GM12864 (cell line): ENCODE results near the gene PAQR3.

ENCODE experiments used
- DNase-seq: peaks from one replicate; pipeline ENCODE4 v3.0.0-alpha.2; 2011; ENCODE audit warnings: low read depth
- H3K4me3 ChIP-seq: 2 replicates; pipeline ENCODE4 v1.5.1; 2011; ENCODE audit warnings: mild to moderate bottlenecking, low read depth, low read length, control low read depth
- CTCF ChIP-seq: IDR thresholded peaks from 2 replicates; pipeline ENCODE4 v1.5.1; 2011; ENCODE audit warnings: low read depth, mild to moderate bottlenecking, moderate library complexity, low read length, control low read depth, inconsistent platforms; ENCODE audit errors: missing control alignments

The PAQR3 gene

GRCh38 chr4:78863991-78864390 is 75.2 kb downstream of the PAQR3 start:
- DNase-seq: no peak
- TF ChIP-seq CTCF: no peak
- H3K4me3 ChIP-seq: no peak overlapping the region

- no peak for TF ChIP-seq CTCF
- peak; percentile 15 for DNase-seq
- no peak overlapping the region; the same call in 1 of the 2 replicates for H3K4me3 ChIP-seq
Measured at GRCh38 chr4:78863254-78863869, 75.9 kb downstream of the PAQR3 start.

GRCh38 chr4:78862314-78862737 is 76.9 kb downstream of the PAQR3 start:
- H3K4me3 ChIP-seq: no peak overlapping the region
- no peak for TF ChIP-seq CTCF
- DNase-seq: no peak
